ENCODE data around the gene NXN.
"Not testable (repeated sequence)": the region's sequence is repeated elsewhere in the genome, so short reads cannot be mapped to it uniquely, and the experiment has no call there.

The NXN gene

DNA sequence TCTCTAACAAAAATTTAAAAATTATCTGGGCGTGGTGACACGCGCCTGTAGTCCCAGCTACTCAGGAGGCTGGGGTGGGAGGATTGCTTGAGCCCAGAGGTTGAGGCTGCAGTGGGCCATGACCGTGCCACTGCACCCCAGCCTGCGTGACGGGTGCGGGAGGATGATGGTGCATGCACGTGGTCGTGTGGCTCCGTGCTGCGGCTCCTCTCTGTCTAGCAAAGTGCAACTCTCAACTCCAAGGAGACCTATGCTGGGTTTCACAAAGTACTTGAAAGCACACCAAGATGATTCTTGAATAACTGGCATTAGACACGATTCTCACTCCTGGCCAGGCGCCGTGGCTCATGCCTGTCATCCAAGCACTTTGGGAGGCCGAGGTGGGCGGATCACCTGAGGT is 25.8 kb downstream of the NXN start:
- DNase-seq (ENCODE audit: low read depth): no peak

- not testable (repeated sequence) for DNase-seq (ENCODE audit: low read depth)
Observed at GRCh38 chr17:952592-952991, 27.0 kb downstream of the NXN start.

DNA sequence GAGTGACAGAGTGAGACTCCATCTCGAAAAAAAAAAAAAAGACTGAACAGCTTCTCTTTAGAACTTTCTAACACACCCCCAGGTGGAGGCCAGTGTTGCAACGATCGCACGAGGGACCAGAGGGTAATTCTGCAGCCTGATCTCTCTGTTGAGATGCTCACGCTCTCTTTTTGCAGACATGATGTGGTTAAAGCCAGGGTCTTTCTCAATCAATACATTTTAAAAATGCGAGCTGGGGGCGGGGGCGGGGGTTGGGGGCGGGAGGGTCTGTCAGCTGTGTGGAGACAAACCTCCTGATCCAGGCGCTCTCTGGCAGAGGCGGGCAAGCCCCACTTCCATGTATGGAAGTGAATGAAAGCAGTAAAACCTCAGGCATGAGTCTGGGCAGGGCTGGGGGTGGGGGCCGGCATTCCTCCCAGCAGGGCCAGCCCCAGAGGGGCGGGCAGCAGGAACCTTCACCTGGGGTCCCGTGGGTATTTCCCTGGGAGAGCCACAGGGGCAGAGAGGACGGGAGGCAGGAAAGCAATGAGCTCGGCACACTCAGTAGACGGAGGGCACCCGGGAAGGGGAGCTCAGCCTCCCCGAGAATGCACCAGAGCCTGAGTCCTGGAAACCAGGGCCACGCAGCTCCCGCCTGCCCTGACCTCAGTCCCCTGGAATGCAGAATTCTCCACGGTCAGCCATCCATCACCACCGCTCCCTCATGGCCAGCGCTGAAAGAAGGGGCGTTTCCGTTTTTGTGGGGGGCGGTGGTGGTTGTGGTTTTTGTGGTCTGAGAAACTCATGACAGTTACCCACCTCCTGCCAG is 28.0 kb downstream of the NXN start:
- peak; percentile 92 for DNase-seq (ENCODE audit: low read depth)

DNA sequence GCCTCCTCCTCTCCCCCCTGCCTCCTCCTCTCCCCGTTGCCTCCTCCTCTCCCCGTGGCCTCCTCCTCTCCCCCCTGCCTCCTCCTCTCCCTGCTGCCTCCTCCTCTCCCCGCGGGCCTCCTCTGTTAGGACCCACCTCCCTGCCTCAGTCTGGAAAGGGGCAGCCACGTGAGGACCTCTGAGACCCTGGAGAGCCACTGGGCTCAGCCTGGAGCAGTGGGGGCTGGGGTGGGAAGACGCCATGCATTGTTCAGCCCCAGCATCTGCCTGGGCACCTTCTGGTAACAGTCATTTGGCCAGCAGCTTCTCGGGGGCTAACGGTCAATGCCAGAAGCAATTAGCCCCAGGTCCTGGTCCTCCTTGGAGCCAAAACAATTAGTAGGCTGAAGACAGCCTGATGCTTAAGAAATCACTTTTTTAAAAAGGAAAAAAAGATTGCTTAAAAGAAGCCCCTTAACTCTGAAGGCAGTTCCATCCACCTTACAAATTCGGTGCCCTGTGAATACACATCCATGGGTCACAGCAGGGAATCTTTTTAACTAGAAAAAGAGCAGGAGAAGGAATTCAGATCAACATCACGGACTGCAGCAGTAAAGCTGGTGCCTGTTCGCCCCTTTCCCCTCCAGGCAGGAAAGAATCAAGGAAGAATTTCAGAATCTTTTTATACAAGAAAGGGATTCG is 29.8 kb downstream of the NXN start:
- no peak for DNase-seq (ENCODE audit: low read depth)

DNA sequence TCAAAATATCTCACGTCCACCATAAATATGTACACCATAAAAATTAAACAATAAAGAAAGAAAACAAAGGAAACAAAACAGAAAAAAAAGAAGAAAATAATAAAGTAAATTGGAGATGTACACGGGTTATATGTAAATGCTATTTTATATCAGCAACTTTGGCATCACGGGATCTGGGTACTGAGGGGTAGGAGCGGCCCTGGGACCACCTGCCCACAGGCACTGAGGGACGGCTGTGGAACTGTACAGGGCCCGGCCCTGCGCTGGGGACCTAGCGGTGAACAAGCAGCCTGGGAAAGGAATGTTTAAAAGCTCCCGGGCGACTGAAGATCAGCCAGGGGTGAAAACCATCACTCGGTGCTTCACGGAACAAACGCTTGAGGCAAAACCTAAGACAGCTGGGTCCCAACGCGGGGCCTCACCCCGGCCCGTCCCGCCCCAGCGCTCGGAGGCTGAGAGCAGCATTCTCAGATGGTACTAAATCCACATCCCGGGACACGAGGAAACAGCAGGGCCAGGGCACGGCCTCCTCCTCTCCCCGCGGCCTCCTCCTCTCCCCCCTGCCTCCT is 31.2 kb downstream of the NXN start:
- no peak for DNase-seq (ENCODE audit: low read depth)

- DNase-seq (ENCODE audit: low read depth): no peak
Observed at GRCh38 chr17:946510-947236, 32.9 kb downstream of the NXN start.

- no peak for DNase-seq (ENCODE audit: low read depth)
Observed at GRCh38 chr17:945672-946071, 33.9 kb downstream of the NXN start.

DNA sequence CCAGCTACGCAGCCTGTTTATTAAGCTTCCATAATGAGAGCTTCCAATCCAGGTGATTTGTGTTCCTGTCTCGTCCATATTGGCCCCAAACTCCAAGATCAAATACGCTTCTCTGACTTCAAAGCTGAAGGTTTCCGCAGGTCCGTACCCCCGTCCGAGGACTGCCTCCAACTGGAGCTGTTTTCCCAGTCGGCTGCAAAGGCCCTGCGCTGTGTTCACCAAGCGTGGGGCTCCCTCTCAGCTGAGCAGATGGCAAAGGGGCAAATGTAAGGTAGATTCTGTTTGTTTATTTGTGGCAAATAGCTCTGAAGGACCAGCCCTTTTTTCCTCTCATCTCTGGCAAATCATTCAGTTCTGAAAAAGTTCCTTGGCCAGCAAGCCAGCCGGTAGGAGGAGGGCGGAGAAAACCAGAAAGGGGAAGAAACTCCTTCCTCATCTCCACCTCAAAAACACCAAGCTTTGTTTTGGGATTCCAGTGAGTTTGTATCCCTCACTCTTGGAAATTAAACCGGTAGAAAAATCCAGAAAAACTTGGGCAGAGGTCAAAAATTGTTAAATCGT is 35.2 kb downstream of the NXN start:
- no peak for DNase-seq (ENCODE audit: low read depth)

DNA sequence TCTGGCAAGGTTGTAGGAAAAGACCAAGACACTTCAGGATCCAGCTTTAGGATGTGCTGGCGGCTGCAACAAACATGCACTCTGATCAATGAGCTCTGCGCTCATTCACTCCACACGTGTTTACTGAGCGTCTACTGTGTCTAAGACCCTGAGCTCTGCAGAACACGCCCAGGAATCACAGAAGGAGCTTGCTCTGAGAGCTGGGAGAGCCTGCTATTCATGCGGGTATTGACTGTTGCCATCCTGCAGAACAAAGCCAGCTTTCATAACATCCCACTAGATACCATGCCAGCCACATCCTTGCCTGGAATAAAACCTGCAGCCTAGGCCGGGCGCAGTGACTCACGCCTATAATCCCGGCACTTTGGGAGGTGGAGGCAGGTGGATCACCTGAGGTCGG is 44.1 kb downstream of the NXN start:
- no peak for DNase-seq (ENCODE audit: low read depth)

GRCh38 chr17:933312-934073 is 46.1 kb downstream of the NXN start:
- DNase-seq (ENCODE audit: low read depth): peak; percentile 54

- no peak for DNase-seq (ENCODE audit: low read depth)
Observed at GRCh38 chr17:930258-930657, 49.3 kb downstream of the NXN start.

DNA sequence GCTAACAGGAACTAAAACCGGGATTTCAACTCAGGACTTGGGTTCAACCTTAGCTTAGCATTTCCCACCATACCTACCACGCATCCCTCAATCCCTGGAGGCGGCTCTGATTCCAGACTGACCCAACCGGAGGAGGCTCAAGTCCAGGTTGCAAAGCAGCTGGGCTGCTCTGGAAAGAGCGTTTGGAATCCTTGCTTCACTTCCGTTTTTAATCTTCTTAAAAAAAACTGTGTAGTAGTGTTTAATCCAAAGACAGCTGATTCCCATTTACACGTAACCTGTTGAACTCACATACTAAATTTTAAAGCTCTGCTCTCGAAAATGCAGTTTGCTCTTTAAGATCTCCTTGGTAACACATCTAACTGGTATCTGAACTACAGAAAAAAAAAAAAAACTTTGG is 50.0 kb downstream of the NXN start:
- no peak for DNase-seq (ENCODE audit: low read depth)

- DNase-seq (ENCODE audit: low read depth): peak; percentile 96
Observed at GRCh38 chr17:927611-928461, 51.7 kb downstream of the NXN start.

DNA sequence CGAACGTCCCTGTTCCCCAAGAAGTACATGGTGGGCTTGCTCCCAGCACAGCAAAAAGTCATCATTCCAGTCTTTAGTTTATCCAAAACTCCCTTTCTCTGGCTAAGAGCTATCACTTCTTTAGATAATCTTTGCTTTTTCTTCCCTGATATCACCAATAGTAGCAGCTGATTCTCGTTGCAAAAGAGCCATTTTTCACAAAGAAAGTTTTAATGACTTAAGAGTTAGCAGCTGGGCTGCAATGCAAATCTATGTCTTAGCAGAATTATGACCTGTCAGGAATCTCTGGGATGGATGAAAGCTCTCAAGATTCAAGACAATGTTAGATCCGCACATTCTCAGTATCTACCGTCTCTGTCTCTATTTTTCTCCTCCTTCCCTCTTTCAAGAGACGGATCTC is 53.8 kb downstream of the NXN start:
- no peak for DNase-seq (ENCODE audit: low read depth)

- no peak for DNase-seq (ENCODE audit: low read depth)
Observed at GRCh38 chr17:924711-925475, 54.7 kb downstream of the NXN start.

- not testable (repeated sequence) for DNase-seq (ENCODE audit: low read depth)
Observed at GRCh38 chr17:924306-924705, 55.3 kb downstream of the NXN start.

DNA sequence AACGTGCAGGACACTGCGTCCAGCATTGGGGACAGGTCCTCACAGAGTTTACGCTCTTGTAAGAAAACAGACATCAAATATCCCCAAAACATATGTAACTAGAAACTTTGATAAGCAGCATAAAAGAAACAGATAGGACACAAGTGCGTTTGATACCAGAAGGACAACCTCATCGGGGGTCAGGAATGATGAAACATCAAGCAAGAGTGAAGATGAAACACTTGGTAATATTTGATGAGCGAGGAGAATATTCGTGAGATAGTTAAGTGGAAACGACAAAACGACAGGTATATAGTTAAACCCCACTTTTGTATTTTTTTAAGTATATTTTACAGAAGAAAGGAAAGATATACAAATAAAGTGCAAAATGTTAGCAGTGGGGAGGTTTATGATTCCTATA is 55.9 kb downstream of the NXN start:
- DNase-seq (ENCODE audit: low read depth): no peak

DNA sequence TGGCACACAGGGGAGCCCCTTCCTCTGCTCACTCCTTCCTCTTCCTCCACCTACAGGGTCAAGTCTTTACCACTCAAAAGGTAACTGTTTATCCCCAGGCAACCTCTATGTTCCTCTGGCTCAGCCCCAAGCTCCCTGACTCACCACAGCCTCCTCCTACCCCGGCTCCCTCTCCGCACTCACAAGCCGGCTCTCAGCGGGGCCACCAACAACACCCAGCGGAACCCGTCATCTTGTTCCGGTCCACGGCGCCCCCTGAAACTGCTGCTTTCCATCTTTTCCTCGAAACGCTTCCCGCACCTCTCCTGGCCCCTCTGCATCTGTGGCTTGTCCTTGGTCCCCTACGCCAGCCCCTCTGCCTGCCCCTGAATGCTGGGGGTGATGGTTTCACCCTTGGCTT is 58.4 kb downstream of the NXN start:
- DNase-seq (ENCODE audit: low read depth): no peak

GRCh38 chr17:920190-920589 is 59.4 kb downstream of the NXN start:
- no peak for DNase-seq (ENCODE audit: low read depth)

Data from GM04504 (cell line).